GM10847 (cell line): ENCODE data around the gene PRM3.

Source experiments
- POLR2A ChIP-seq: IDR thresholded peaks from 2 replicates; pipeline ENCODE4 v1.6.1; 2011; ENCODE audit not compliant: insufficient read length; ENCODE audit errors: extremely low read depth

Gene PRM3

GRCh38 chr16:11309895-11310633, 36.6 kb upstream of the PRM3 start:
- TF ChIP-seq POLR2A = no peak

GRCh38 chr16:11308493-11309283, 35.3 kb upstream of the PRM3 start:
- no peak for TF ChIP-seq POLR2A

DNA sequence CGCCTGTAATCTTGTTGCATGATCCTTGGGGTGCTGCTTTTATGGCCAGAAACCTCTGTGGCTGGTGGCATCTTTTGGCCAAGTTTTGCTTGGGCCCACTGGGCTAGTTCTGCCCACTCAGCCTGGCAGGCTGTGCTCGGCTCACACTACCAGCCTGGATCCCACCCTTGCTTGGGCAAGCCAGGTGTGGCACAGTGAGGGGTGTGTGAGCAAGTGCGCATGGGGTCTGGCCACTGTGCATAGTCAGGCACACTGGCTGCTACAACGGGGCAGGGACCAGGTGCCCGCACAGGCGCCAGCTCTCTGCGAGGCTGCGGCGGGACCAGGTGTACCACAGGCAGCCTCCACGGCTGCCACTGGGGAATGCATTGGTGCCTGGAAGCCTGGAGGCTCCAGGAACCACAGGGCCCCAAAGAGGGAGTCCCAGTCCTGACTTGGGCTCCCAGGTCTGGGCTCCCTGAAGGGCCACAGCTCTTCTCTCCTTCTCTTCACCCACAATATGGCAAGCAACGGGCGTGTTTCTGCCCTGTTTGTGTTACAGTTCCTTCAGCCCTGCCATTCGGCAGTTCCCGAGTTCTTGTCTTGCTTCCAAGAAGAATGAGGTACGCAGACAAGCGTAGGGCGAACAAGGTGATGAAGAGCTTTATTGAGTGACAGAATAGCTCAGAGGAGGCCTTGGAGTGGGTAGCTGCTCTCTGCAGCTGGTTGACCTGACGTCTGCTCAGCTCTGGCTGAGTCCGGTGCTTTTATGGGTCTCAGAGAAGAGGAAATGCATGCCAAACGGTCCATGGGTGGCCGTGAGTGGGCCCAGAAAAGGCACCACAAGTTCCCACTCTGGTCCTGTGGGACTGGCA, 34.4 kb upstream of the PRM3 start:
- no peak for TF ChIP-seq POLR2A

DNA sequence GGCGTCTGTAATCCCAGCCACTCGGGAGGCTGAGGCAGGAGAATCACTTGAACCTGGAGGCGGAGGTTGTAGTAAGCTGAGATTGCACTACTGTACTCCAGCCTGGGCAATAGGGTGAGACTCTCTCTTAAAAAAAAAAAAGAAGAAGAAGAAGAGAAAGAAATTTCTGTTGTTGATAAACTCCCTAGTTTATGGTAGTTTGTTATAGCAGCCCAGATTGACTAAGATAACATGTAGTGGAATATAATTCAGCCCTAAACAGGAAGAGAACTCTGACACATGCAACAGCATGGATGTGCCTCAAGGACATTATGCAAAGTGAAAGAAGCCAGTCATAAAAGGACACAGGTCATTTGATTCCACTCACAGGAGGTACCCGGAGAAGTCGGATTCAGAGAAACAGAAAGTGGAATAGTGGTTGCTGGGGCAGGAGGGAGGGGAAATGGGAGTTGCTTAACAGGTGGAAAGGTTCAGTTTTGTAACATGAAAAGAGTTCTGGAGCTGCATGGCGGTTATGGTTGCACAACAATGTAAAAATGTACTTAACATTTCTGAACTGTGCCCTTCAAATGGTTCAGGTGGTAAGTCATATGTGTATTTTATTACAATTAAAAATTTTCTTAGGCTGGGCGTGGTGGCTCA, 33.7 kb upstream of the PRM3 start:
- no peak for TF ChIP-seq POLR2A

DNA sequence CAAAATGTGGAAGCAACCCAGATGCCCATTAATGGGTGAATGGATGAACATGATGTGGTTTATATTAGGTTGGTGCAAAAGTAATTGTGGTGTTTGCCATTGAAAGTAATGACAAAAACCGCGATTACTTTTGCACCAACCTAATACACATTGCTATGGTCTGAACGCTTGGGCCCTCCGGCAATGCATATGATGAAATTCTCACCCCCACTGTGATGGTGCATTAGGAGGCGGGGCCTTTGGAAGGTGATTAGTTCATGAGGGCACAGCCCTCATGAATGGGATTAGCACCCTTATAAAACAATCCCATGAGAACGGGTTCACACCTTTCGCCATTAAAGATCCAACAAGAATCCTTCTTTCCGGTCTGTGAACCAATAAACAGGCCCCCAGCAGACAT, 33.0 kb upstream of the PRM3 start:
- no peak for TF ChIP-seq POLR2A

GRCh38 chr16:11303405-11304138, 30.1 kb upstream of the PRM3 start:
- no peak for TF ChIP-seq POLR2A

DNA sequence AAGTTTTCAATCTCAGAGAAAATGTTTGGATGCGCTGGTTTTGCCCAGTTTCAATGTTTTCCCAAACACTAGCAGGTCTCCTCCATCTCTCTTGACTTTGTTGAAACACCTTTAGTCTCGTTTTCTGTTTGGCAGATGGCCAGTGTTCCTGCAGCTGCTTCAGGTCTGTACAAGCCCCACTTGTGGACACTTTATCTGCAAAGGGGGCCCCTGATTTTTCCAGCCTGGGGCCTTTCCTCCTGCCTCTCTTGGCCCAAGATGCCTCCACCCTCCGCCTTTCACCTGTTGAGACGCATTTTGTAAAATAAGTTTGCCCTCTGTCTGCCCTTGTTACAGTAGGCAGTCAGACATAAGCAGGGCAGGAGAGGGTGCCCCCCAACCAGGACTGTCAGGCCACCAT, 29.5 kb upstream of the PRM3 start:
- no peak for TF ChIP-seq POLR2A

- TF ChIP-seq POLR2A = no peak
These were observed 28.4 kb upstream of the PRM3 start for GRCh38 chr16:11301645-11302501.

DNA sequence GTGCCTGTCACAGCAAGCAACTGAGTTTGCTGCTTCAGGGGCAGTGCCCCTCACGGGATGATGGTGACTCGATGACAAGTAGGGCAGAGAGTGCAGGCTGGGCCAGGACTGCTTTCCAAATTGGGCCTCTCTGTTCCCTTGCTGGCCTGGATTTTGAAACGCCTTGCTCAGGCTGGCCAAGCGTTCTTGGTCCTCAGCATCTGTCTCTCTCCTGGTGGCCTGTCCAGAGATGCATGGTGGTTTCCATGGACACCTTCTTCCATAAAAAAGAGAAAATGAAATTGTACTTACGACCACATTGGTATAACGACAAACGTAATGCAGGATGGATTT, 27.1 kb upstream of the PRM3 start:
- no peak for TF ChIP-seq POLR2A

DNA sequence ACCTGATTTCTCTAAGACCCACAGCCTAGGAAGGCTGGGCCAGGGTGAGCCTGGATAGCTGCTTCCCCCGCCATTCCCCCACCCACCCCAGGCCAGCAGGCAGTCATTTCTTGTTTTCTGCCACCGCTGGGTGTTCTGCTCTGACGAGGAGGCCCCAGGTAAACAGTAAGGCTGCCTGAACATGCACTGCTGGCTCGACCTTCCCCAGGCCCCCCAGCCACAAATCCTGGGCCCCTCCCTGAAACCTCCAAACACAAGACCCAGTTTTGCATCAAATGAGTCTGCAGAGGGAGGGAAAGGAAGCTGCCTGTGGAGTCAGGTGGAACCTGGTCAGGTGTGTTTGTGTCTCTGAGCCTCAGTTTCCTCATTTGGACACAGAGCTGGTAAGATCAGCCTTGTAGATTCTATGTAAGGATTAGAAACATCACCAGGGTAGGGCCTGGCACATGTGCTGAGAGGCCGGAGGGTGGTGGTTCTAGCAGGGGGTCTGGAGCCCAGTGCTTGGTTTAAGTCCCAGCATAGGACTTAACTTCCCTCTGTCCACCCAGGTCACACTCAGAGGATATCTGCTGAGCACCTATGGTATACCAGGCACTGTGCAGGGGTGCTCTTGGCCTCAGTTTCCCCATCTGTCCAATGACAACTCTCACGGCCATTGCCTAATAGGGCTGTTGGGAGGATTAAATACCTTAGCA, 26.6 kb upstream of the PRM3 start:
- no peak for TF ChIP-seq POLR2A

DNA sequence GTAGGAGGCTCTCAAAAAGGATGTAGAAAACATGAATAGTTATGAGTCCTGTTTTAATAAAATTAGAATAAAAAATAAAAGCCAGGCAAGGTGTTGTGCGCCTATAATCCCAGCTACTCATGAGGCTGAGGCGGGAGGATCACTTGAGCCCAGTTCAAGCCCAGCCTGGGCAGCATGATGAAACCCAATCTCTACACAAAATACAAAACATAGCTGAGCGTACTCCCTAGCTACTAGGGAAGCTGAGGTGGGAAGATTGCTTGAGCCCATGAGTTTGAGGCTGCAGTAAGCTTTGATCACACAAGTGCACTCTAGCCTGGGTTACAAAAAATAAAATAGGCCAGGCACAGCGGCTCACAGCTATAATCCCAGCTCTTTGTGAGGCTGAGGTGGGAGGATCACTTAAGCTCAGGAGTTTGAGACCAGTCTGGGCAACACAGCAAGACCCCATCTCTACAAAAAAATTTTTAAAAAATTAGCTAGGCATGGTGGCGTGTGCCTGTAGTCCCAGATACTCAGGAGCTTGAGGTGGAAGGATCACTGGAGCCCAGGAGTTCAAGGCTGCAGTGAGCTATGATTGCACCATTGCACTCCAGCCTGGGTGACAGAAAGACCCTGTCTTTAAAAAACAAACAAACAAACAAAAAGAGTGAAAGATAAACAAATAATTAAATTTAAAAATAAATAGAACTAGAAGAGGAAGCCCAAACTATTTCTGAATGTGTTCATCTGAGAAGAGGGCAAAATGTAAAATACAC, 24.9 kb upstream of the PRM3 start:
- TF ChIP-seq POLR2A = no peak

- TF ChIP-seq POLR2A = no peak
These were observed 24.2 kb upstream of the PRM3 start for GRCh38 chr16:11297492-11298142.
